HepG2 (cell line): ENCODE measurements around the gene NEURL3. TPM values are rescaled to one million over a fixed set of nuclear protein-coding genes. Genes with fewer than 3 reads are reported as not detected.

Experiments used
- ADNP ChIP-seq: sonication (generic); formaldehyde crosslinking; IDR thresholded peaks from 2 replicates; pipeline ENCODE4 v1.4.0; 2020; ENCODE audit warnings: missing genetic modification reagents
- KDM1A ChIP-seq: IDR thresholded peaks from 2 replicates; pipeline ENCODE4 v1.6.1; 2016; ENCODE audit warnings: missing compliant biosample characterization
- KDM6A ChIP-seq: IDR thresholded peaks from 2 replicates; pipeline ENCODE4 v1.6.1; 2016; ENCODE audit warnings: low read depth
- KLF6 ChIP-seq: IDR thresholded peaks from 2 replicates; pipeline ENCODE4 v1.8.0; 2016; ENCODE audit warnings: missing biosample characterization, missing genetic modification reagents
- PCBP2 ChIP-seq: fragments of 200-400 bp; formaldehyde crosslinking; optimal IDR thresholded peaks from 2 replicates; pipeline ENCODE3; 2018; ENCODE audit warnings: low read length, low read depth; ENCODE audit not compliant: poor library complexity, severe bottlenecking
- SIX1 ChIP-seq: sonication (generic); formaldehyde crosslinking; IDR thresholded peaks from 2 replicates; pipeline ENCODE4 v1.4.0; 2020; ENCODE audit warnings: missing genetic modification reagents, borderline replicate concordance
- SOX13 ChIP-seq, 3 experiments: fragments of 450-650 bp in 1 of 3; sonication (generic) in 1 of 3; formaldehyde crosslinking in 1 of 3; IDR thresholded peaks in 2 of 3; conservative IDR thresholded peaks in 1 of 3; 2 replicates each; pipeline versions ENCODE4 v1.5.0 to v1.6.1; 2016 to 2020; ENCODE audit warnings: antibody characterized with exemption in 1 of 3, mild to moderate bottlenecking in 1 of 3, missing compliant biosample characterization in 1 of 3, missing genetic modification reagents in 1 of 3, moderate library complexity in 1 of 3
- THAP9 ChIP-seq: sonication (generic); formaldehyde crosslinking; IDR thresholded peaks from 2 replicates; pipeline ENCODE4; 2020; ENCODE audit warnings: missing genetic modification reagents, mild to moderate bottlenecking, borderline replicate concordance
- TIGD3 ChIP-seq: sonication (generic); formaldehyde crosslinking; IDR thresholded peaks from 2 replicates; pipeline ENCODE4 v1.5.1; 2020; ENCODE audit warnings: mild to moderate bottlenecking, missing genetic modification reagents, borderline replicate concordance
- ZNF446 ChIP-seq: sonication (generic); formaldehyde crosslinking; IDR thresholded peaks from 2 replicates; pipeline ENCODE4 v1.5.0; 2020; ENCODE audit warnings: mild to moderate bottlenecking, missing genetic modification reagents
- ZNF773 ChIP-seq: sonication (generic); formaldehyde crosslinking; IDR thresholded peaks from 2 replicates; pipeline ENCODE4 v1.4.0; 2020; ENCODE audit warnings: missing genetic modification reagents, borderline replicate concordance
- polyA plus RNA-seq, 8 experiments: library from polyadenylated mRNA; depleted of rRNA in 3 of 8; stranded (reverse) in 7 of 8; unstranded in 1 of 8; fragments of >200 nt; fragmentation: Illumina TruSeq in 4 of 8; extraction: Trizol in 4 of 8; gene quantifications; 2 replicates each; pipeline versions ENCODE4 v1.2.1 to v1.2.3, GENCODE V29; 2011 to 2016; ENCODE audit warnings: low read depth in 4 of 8, missing spikeins in 1 of 8, mixed read lengths in 1 of 8; ENCODE audit not compliant: insufficient read depth in 1 of 8
- total RNA-seq, 5 experiments: library from RNA; depleted of rRNA; stranded (reverse); fragments of >200 nt; fragmentation: Illumina TruSeq; extraction: Trizol; gene quantifications; 2 replicates each; pipeline ENCODE4 v1.2.3, GENCODE V29; 2016; ENCODE audit warnings: low read depth in 1 of 5
- TF ChIP-seq, protein P1 (sequence below): sonication (generic); formaldehyde crosslinking; IDR thresholded peaks from 2 replicates; pipeline ENCODE4 v1.4.0; 2020; ENCODE audit warnings: low read depth, mild to moderate bottlenecking, missing genetic modification reagents
- TF ChIP-seq, protein P2 (sequence below): sonication (generic); formaldehyde crosslinking; IDR thresholded peaks from 2 replicates; pipeline ENCODE4 v1.8.1; 2023; ENCODE audit warnings: mild to moderate bottlenecking, missing genetic modification reagents
- TF ChIP-seq, protein P3 (sequence below): sonication (generic); formaldehyde crosslinking; conservative IDR thresholded peaks from 2 replicates; pipeline ENCODE4 v1.4.0; 2020; ENCODE audit warnings: missing genetic modification reagents
- TF ChIP-seq, protein P4 (sequence below): sonication (generic); formaldehyde crosslinking; IDR thresholded peaks from 2 replicates; pipeline ENCODE4 v1.5.0; 2020; ENCODE audit warnings: missing genetic modification reagents
- TF ChIP-seq, protein P5 (sequence below): sonication (generic); formaldehyde crosslinking; IDR thresholded peaks from 2 replicates; pipeline ENCODE4 v1.4.0; 2020; ENCODE audit warnings: missing genetic modification reagents, borderline replicate concordance

Gene NEURL3
- total and polyA plus RNA-seq, 2 of the 13 experiments (the other 11 are each of a cell fraction or from before 2014, with no cell fraction given): 0.16 to 1.2 TPM

DNA sequence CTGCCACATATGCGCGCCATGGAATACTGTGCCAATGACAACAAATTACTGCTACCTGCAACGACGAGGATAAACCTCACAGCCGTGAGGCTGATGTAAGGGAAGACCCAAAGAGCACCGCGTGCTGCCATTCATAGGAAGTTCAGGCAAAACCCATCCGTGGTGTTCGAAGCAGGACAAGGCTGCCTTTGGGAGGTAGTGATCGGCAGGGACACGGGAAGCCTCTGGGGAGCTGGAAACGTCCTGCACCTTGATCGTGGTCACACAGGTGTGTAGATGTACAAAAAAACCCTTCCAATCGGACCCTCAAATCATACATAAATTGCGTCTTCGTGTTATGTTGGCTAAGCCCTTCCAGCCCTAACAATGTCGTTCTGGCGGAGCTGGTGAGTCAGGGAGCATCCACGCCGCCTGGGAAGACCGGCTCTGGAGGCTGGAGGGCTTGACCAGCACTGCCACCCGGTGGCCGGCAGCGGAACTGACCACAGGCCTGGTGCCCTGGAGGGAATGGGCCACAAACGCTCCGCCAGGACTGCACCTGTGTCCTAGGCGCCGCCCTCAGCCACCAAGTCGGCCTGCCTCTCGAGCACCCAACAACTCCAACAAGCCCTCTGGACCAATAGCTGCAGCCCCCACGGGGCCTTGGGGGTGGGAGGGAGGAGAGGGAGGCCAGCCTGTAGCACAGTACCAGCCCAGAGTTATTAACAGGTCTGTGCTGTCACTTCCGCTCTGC lies 4.1 kb upstream of the NEURL3 start (continued):
- TF ChIP-seq THAP9 (CRISPR knock-in tag) (no peak), KDM1A (CRISPR knock-in tag) (no peak), PCBP2 (no peak), ADNP (CRISPR knock-in tag) (no peak), SIX1 (CRISPR knock-in tag) (no peak), TIGD3 (CRISPR knock-in tag) (no peak), KDM6A (CRISPR knock-in tag) (no peak), ZNF446 (CRISPR knock-in tag) (no peak), ZNF773 (CRISPR knock-in tag) (no peak), SOX13 (IDR thresholded peaks at IDR 0.05) (no peak), SOX13 (CRISPR knock-in tag; conservative IDR thresholded peaks at IDR 0.05 in 1 of 2, IDR thresholded peaks at IDR 0.05 in 1 of 2) (no peak), KLF6 (CRISPR knock-in tag) (no peak)
- TF ChIP-seq, protein P1, sequence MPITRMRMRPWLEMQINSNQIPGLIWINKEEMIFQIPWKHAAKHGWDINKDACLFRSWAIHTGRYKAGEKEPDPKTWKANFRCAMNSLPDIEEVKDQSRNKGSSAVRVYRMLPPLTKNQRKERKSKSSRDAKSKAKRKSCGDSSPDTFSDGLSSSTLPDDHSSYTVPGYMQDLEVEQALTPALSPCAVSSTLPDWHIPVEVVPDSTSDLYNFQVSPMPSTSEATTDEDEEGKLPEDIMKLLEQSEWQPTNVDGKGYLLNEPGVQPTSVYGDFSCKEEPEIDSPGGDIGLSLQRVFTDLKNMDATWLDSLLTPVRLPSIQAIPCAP (CRISPR knock-in tag): no peak
- TF ChIP-seq, protein P2, sequence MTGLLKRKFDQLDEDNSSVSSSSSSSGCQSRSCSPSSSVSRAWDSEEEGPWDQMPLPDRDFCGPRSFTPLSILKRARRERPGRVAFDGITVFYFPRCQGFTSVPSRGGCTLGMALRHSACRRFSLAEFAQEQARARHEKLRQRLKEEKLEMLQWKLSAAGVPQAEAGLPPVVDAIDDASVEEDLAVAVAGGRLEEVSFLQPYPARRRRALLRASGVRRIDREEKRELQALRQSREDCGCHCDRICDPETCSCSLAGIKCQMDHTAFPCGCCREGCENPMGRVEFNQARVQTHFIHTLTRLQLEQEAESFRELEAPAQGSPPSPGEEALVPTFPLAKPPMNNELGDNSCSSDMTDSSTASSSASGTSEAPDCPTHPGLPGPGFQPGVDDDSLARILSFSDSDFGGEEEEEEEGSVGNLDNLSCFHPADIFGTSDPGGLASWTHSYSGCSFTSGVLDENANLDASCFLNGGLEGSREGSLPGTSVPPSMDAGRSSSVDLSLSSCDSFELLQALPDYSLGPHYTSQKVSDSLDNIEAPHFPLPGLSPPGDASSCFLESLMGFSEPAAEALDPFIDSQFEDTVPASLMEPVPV (CRISPR knock-in tag): no peak
- TF ChIP-seq, protein P3, sequence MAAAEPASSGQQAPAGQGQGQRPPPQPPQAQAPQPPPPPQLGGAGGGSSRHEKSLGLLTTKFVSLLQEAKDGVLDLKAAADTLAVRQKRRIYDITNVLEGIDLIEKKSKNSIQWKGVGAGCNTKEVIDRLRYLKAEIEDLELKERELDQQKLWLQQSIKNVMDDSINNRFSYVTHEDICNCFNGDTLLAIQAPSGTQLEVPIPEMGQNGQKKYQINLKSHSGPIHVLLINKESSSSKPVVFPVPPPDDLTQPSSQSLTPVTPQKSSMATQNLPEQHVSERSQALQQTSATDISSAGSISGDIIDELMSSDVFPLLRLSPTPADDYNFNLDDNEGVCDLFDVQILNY (CRISPR knock-in tag): no peak
- TF ChIP-seq, protein P4, sequence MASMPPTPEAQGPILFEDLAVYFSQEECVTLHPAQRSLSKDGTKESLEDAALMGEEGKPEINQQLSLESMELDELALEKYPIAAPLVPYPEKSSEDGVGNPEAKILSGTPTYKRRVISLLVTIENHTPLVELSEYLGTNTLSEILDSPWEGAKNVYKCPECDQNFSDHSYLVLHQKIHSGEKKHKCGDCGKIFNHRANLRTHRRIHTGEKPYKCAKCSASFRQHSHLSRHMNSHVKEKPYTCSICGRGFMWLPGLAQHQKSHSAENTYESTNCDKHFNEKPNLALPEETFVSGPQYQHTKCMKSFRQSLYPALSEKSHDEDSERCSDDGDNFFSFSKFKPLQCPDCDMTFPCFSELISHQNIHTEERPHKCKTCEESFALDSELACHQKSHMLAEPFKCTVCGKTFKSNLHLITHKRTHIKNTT (CRISPR knock-in tag): no peak
- TF ChIP-seq, protein P5, sequence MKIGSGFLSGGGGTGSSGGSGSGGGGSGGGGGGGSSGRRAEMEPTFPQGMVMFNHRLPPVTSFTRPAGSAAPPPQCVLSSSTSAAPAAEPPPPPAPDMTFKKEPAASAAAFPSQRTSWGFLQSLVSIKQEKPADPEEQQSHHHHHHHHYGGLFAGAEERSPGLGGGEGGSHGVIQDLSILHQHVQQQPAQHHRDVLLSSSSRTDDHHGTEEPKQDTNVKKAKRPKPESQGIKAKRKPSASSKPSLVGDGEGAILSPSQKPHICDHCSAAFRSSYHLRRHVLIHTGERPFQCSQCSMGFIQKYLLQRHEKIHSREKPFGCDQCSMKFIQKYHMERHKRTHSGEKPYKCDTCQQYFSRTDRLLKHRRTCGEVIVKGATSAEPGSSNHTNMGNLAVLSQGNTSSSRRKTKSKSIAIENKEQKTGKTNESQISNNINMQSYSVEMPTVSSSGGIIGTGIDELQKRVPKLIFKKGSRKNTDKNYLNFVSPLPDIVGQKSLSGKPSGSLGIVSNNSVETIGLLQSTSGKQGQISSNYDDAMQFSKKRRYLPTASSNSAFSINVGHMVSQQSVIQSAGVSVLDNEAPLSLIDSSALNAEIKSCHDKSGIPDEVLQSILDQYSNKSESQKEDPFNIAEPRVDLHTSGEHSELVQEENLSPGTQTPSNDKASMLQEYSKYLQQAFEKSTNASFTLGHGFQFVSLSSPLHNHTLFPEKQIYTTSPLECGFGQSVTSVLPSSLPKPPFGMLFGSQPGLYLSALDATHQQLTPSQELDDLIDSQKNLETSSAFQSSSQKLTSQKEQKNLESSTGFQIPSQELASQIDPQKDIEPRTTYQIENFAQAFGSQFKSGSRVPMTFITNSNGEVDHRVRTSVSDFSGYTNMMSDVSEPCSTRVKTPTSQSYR: no peak
